ENCODE results near the gene MIS12. TPM values are rescaled to one million over a fixed set of nuclear protein-coding genes. Genes with fewer than 3 reads are reported as not detected.

The MIS12 gene
- total RNA-seq, 2 donors from 2014 or later: 13.6 to 16.7 TPM

- H3K9me3 ChIP-seq: no peaks in the 10 kb centered on the region
- intact Hi-C loops (cut with DNase I): no loop called here
- no peaks in the 10 kb centered on the region for H3K27me3 ChIP-seq
- H3K9ac ChIP-seq (ENCODE audit: low read depth in 2 of 2, low read length in 2 of 2): no peak overlapping the region
- TF ChIP-seq, protein P1, sequence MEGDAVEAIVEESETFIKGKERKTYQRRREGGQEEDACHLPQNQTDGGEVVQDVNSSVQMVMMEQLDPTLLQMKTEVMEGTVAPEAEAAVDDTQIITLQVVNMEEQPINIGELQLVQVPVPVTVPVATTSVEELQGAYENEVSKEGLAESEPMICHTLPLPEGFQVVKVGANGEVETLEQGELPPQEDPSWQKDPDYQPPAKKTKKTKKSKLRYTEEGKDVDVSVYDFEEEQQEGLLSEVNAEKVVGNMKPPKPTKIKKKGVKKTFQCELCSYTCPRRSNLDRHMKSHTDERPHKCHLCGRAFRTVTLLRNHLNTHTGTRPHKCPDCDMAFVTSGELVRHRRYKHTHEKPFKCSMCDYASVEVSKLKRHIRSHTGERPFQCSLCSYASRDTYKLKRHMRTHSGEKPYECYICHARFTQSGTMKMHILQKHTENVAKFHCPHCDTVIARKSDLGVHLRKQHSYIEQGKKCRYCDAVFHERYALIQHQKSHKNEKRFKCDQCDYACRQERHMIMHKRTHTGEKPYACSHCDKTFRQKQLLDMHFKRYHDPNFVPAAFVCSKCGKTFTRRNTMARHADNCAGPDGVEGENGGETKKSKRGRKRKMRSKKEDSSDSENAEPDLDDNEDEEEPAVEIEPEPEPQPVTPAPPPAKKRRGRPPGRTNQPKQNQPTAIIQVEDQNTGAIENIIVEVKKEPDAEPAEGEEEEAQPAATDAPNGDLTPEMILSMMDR (IDR thresholded peaks at IDR 0.05): no peak
- H3K36me3 ChIP-seq: no peaks in the 10 kb centered on the region
- no peak overlapping the region for H3K27ac ChIP-seq
- no peak for DNase-seq
- H3K4me3 ChIP-seq: no peak overlapping the region
- H3K4me1 ChIP-seq: no peaks in the 10 kb centered on the region
Observed at GRCh38 chr17:5530265-5531084, 44.1 kb downstream of the MIS12 start.

DNA sequence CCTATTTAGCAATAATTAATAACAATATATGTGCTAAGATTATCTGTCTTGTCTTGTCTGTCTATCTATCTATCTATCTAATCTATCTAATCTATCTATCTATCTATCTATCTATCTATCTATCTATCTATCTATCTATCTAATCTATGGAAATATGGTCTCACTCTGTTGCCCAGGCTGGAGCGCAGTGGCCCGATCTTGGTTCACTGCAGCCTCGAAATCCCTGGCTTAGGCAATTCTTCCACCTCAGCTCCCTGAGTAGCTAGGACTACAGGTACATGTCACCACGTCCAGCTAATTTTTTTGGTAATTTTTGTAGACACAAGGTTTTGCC is 44.7 kb downstream of the MIS12 start:
- H3K4me3 ChIP-seq: no peak overlapping the region
- no peaks in the 10 kb centered on the region for H3K4me1 ChIP-seq
- no peak overlapping the region for H3K27ac ChIP-seq
- intact Hi-C loops (cut with DNase I): no loop called here
- TF ChIP-seq, protein P1 (IDR thresholded peaks at IDR 0.05): no peak
- H3K9me3 ChIP-seq: no peaks in the 10 kb centered on the region
- DNase-seq: no peak
- no peak overlapping the region for H3K9ac ChIP-seq (ENCODE audit: low read depth in 2 of 2, low read length in 2 of 2)
- H3K27me3 ChIP-seq: no peaks in the 10 kb centered on the region
- no peaks in the 10 kb centered on the region for H3K36me3 ChIP-seq

- H3K27me3 ChIP-seq: no peaks in the 10 kb centered on the region
- TF ChIP-seq, protein P1 (IDR thresholded peaks at IDR 0.05): no peak
- H3K9me3 ChIP-seq: no peaks in the 10 kb centered on the region
- no peak overlapping the region for H3K9ac ChIP-seq (ENCODE audit: low read depth in 2 of 2, low read length in 2 of 2)
- H3K4me3 ChIP-seq: no peak overlapping the region
- intact Hi-C loops (cut with DNase I): no loop called here
- H3K36me3 ChIP-seq: no peaks in the 10 kb centered on the region
- H3K27ac ChIP-seq: no peak overlapping the region
- no peaks in the 10 kb centered on the region for H3K4me1 ChIP-seq
- no peak for DNase-seq
Observed at GRCh38 chr17:5532581-5532980, 46.2 kb downstream of the MIS12 start.

DNA sequence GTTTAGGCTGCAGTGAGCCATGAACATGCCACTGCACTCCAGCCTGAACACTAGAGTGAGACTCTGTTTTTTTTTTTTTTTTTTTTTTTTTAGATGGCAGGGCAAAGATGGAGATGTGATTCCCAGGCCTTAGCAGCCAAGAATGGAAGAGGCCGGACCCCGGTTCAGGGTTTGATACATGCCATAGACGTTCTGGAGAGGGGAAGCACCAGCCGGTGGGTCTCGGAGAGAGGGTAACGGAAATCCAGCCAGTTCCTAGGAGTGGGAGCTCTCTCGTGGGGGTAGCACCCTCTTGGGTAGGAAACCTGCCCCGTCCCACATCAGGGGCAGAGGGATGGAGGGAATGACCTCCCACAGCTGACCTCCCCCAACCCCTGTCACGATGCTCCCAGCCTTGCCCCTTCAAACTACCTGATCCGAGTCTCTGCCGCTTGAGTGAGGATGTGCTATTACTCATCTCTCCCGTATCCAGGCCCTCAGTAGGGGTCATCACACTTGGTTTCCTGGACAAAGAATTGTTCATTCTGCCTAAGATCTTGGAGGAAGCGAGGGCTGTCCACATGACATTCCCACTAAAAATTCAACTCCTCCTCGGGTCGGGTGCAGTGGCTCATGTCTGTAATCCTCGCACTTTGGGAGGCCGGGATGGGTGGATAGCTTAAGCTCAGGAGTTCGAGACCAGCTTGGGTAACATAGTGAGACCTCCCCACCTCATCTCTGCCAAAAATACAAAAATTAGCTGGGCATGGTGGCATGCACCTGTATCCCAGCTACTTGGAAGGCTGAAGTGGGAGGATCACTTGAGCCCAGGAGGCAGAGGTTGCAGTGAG is 47.3 kb downstream of the MIS12 start:
- Histone ChIP-seq H3K4me3 (no peak overlapping the region), H3K27me3 (no peaks in the 10 kb centered on the region), H3K9ac (ENCODE audit: low read depth in 2 of 2, low read length in 2 of 2) (no peak overlapping the region), H3K4me1 (no peaks in the 10 kb centered on the region), H3K27ac (no peak overlapping the region), H3K9me3 (no peaks in the 10 kb centered on the region), H3K36me3 (no peaks in the 10 kb centered on the region)
- DNase-seq: no peak
- TF ChIP-seq, protein P1 (IDR thresholded peaks at IDR 0.05): no peak
- intact Hi-C loops (cut with DNase I): no loop called here

DNA sequence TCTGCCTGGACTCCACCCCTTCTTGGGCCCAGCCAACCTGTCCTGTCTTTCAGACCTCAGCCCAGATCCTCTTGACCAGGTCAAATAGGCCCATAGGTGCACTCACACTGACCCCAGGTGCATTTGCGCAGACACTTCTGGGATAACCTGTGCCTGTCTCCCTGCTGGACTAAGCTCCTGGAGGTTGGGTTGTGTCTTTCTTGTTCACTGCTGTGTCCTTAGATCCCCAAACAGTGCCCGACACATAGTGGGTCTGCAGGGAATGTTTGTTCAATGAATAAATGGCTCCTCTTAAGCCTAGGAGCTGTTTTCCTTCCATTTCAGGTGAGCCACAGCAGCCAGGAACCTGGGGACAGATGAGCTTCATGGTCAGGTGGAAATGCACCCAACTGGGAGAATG is 49.1 kb downstream of the MIS12 start:
- H3K27me3 ChIP-seq: no peaks in the 10 kb centered on the region
- H3K9me3 ChIP-seq: no peaks in the 10 kb centered on the region
- intact Hi-C loops (cut with DNase I): no loop called here
- H3K36me3 ChIP-seq: no peaks in the 10 kb centered on the region
- TF ChIP-seq, protein P1 (IDR thresholded peaks at IDR 0.05): no peak
- DNase-seq: no peak
- no peak overlapping the region for H3K9ac ChIP-seq (ENCODE audit: low read depth in 2 of 2, low read length in 2 of 2)
- H3K4me3 ChIP-seq: no peak overlapping the region
- no peaks in the 10 kb centered on the region for H3K4me1 ChIP-seq
- no peak overlapping the region for H3K27ac ChIP-seq

Measured in colonic mucosa (tissue), 4 donors.